Kidney epithelial cell (primary cell): ENCODE data around the gene C17orf114.

Experiments used
- DNase-seq: peaks from one replicate; pipeline ENCODE4 v3.0.0-alpha.2; 2010; ENCODE audit warnings: low read depth
- H3K27me3 ChIP-seq: 2 replicates; pipeline ENCODE4 v1.6.0; 2011; ENCODE audit warnings: low read length; ENCODE audit not compliant: control insufficient read depth, insufficient read depth
- H3K36me3 ChIP-seq: 2 replicates; pipeline ENCODE4 v1.5.1; 2011; ENCODE audit warnings: low read length; ENCODE audit not compliant: control insufficient read depth, insufficient read depth
- H3K4me3 ChIP-seq: 2 replicates; pipeline ENCODE4 v1.5.1; 2011; ENCODE audit warnings: low read depth, mild to moderate bottlenecking, control low read depth, low read length
- TF ChIP-seq, protein P1 (sequence below): IDR thresholded peaks from 2 replicates; pipeline ENCODE4 v1.5.1; 2011; ENCODE audit warnings: mild to moderate bottlenecking, moderate library complexity, low read length, control low read depth, inconsistent platforms; ENCODE audit not compliant: insufficient read depth, poor library complexity, severe bottlenecking

The C17orf114 gene

DNA sequence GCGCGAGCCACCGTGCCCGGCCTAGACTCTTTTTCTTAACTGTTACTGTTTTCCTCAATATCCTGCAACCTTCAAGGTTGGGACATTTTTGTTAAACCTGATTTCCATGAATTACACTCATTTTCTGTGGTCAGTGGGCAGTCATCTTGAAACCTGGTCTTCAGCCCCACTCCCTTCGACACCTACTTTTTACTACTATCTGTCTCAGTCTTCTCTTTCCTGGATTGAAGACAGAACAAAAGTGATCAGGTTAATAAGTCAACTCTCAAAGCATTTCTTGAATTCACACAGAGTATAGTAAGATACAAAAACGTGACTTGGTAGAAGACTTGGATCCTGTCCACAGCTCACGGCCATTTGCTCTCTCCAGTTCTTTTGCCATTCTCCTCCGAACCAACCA is 37.1 kb upstream of the C17orf114 start:
- TF ChIP-seq, protein P1, sequence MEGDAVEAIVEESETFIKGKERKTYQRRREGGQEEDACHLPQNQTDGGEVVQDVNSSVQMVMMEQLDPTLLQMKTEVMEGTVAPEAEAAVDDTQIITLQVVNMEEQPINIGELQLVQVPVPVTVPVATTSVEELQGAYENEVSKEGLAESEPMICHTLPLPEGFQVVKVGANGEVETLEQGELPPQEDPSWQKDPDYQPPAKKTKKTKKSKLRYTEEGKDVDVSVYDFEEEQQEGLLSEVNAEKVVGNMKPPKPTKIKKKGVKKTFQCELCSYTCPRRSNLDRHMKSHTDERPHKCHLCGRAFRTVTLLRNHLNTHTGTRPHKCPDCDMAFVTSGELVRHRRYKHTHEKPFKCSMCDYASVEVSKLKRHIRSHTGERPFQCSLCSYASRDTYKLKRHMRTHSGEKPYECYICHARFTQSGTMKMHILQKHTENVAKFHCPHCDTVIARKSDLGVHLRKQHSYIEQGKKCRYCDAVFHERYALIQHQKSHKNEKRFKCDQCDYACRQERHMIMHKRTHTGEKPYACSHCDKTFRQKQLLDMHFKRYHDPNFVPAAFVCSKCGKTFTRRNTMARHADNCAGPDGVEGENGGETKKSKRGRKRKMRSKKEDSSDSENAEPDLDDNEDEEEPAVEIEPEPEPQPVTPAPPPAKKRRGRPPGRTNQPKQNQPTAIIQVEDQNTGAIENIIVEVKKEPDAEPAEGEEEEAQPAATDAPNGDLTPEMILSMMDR = no peak
- H3K4me3 ChIP-seq = no peak overlapping the region

DNA sequence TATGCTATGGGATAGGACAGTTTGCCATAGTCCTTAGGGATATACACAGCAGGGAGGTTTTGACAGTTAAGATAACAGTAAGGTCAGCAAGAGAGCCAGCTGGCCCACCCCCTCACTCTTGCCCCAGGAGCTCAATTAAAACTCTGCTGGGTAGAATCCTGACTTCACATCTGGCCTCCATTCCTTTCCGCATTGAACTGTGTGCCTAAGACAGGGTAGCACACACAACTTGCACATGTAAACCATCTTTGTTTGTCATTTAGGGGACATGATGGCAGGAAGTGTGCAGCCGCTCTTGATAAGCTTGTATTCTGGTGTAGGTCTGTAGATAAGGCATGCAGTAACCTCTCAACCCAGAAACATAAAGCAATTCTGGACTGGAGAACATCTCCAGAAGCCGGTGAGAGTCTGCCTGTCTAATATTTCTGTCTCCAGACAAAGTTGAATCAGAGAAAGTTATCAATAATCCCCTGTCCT is 36.2 kb upstream of the C17orf114 start:
- TF ChIP-seq, protein P1 = no peak
- H3K27me3 ChIP-seq = no peaks in the 10 kb centered on the region
- H3K36me3 ChIP-seq = no peaks in the 10 kb centered on the region
- no peak overlapping the region for H3K4me3 ChIP-seq
- no peak for DNase-seq

More for the DNA sequence above, 37.1 kb upstream of the C17orf114 start:
- DNase-seq = no peak
- H3K27me3 ChIP-seq = no peaks in the 10 kb centered on the region
- no peaks in the 10 kb centered on the region for H3K36me3 ChIP-seq

DNA sequence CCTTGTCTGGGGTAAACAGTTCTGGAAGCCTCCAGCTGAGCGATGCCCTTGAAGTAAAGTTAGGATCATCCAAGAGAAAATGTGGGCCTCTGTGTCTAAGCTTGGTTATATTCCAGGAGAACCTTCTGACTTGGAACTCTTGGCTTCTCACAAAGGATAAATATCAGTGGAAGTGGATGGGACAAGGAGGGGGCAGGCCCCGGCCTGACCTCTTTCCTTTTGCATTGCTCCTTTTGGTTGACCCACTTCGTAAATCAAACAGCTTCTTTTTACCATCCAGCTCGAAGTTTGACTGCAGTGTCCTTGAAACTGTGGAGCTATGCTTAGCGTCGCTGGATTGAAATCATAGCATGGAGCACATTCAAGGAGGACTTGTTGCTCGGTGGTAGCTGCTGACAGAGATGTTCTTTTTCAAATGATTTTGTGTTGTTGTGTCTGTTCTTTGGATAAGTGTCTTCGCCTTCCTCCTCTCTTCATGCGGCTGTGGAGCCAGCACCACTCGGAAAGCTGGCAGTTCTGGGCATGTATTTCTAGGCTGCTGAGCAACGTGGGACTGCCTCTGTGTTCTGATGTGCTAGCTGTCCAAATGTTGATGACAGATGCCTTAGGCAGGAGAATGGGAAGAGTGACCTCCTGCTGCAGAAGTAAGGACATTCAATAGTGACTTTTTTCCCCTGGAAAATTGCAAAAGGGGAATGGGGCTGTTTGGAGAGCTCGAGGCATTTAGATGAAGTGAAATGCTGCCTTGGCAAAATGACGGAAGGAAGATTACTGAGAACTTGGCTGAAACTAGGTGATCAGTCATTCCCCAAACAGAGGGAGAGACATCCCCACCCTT is 35.6 kb upstream of the C17orf114 start:
- TF ChIP-seq, protein P1 = no peak
- no peak overlapping the region for H3K4me3 ChIP-seq
- no peaks in the 10 kb centered on the region for H3K36me3 ChIP-seq
- DNase-seq = no peak
- H3K27me3 ChIP-seq = no peaks in the 10 kb centered on the region

DNA sequence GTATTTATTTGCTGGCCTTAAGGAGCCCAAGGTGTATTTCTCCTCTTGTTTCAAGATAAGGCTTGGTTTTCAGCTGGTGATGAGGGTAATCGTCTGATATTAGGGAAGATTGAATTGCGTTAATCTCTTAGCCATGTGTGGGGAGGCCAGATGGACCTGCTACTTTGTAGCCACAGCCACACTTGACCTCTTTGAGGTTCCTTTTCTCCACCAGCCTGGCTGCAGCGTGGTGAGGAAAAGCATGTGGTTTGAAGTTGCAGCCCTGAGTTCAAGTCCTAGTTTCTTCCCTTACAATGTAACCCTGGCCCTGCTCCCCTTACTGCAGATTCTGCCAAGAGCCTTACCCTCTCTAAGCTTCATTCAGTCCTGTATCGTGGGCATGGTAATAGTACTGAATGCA is 34.1 kb upstream of the C17orf114 start:
- no peaks in the 10 kb centered on the region for H3K27me3 ChIP-seq
- DNase-seq = no peak
- H3K4me3 ChIP-seq = no peak overlapping the region
- no peaks in the 10 kb centered on the region for H3K36me3 ChIP-seq
- TF ChIP-seq, protein P1 = no peak

DNA sequence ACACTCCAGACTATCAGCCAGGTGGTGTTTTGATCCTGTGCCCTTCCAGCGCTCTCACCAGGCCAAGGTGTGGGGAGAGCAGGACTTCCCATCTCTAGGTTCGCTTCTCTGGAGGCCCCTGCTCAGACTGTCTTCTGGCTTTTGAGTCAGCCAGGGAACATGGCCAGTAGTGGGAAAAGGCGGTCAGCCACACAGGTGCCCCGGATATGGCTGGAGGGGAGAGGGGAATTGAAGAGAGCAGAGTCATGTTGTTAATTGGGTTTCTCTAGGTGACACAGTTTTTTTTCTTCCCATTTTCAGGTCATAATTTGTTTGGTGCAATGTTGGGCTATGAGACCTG is 32.5 kb upstream of the C17orf114 start:
- Histone ChIP-seq H3K27me3 (no peaks in the 10 kb centered on the region), H3K36me3 (no peaks in the 10 kb centered on the region), H3K4me3 (peak overlapping the region; percentile 96)
- TF ChIP-seq, protein P1 = no peak
- DNase-seq = no peak

DNA sequence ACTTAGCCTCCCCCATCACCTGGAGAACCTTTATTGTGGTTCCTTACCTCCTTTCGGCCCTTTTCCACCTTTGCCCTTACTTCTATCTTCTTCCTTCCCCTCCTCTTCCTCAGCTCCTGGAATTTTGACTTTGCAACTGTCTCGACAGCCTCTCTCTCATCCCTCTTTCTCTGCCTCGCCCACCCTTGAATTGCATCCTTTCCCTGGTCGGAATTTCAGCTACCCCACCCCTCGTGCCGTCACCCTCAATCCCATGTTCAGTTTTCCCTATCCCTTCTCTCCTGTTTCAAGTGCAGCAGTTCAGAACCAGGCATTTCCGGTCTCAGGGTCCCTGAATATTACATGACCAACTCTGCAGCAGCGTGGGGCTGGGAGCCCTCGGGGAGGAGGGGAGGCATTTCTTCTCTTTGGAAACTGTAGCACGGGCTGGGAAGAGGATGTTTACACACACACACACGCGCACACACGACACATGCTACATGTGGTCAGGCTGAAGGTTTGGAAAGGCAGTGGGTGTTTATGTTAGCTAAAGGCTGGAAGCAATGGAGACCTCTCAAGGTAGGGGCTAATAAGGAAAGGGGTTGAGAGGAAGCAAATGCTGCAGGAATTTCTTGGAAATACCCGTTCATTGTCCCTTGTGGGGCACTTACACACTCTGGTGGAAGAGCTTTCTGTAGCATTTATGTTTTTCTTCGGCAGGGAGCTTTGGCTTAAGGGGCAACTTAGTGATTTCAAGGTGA is 32.0 kb upstream of the C17orf114 start:
- Histone ChIP-seq H3K4me3 (peak overlapping the region; percentile 96), H3K27me3 (no peaks in the 10 kb centered on the region), H3K36me3 (no peaks in the 10 kb centered on the region)
- DNase-seq = no peak
- TF ChIP-seq, protein P1 = no peak
